HG03439 (cell line): ENCODE measurements around the gene GPR153.
"Not testable (repeated sequence)": the region's sequence is repeated elsewhere in the genome, so short reads cannot be mapped to it uniquely, and the experiment has no call there.

Experiments
- ATAC-seq: cut with Tn5 transposase; IDR thresholded peaks from one replicate; pipeline ENCODE4 v1.9.1; 2021; ENCODE audit warnings: mild to moderate bottlenecking, moderate library complexity; ENCODE audit not compliant: unreplicated experiment

Gene GPR153

DNA sequence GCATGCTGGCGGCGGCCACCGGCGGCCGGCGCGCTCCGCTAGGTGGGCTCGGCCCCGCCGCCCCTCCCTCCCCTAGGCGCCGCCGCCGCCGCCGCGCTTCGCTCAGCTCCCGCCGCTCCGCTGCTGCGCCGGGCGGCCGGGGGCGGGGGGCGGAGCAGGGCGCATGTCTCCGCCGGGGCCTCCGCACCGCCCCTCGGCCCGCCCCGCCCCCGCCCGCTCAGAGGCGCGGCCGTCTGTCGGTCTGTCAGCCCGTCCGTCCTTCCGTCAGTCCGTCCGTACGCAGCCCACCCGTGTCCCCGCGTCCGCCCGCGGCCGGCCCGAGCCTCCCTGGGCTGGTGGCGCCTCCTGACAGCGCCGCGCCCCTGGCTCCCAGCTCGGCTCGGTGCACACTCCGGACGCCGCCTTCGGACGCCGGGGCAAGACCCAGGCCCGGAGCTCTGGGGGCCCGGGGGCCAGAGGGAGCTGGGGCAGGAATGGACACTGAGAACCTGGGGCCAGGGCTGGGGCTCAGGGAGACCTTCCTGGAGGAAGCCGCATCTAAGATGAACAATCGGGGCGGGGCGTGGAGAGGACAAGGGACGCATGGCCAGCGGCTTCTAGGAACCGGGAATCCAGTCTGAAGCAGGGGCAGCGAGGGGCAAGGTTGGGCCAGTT is at the start of gene GPR153:
Gene GPR153 (minus strand): TSS at position 138 of the 654 bp plus-strand sequence. CDS start 6,193 bp downstream, outside the sequence.
- ATAC-seq, result no peak

- ATAC-seq, result no peak
These were observed 49.4 kb upstream of the GPR153 start for GRCh38 chr1:6310116-6310848.

- ATAC-seq, result no peak
These were observed 48.7 kb upstream of the GPR153 start for GRCh38 chr1:6309564-6309963.

GRCh38 chr1:6308449-6308848 is 47.6 kb upstream of the GPR153 start:
- ATAC-seq, result no peak

DNA sequence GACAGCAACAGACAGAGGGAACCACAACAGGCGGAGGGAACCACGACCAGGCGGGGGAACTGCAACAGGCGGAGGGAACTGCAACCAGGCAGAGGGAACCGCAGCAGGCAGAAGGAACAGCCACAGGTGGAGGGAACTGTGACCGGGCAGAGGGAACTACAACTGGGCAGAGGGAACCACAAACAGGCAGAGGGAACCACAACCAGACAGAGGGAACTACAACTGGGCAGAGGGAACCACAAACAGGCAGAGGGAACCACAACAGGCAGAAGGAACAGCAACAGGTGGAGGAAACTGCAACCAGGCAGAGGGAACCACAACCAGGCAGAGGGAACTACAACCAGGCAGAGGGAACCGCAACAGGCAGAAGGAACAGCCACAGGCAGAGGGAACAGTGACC is 46.8 kb upstream of the GPR153 start:
- ATAC-seq, result not testable (repeated sequence)

- ATAC-seq, result no peak
These were observed 46.2 kb upstream of the GPR153 start for GRCh38 chr1:6307099-6307498.

DNA sequence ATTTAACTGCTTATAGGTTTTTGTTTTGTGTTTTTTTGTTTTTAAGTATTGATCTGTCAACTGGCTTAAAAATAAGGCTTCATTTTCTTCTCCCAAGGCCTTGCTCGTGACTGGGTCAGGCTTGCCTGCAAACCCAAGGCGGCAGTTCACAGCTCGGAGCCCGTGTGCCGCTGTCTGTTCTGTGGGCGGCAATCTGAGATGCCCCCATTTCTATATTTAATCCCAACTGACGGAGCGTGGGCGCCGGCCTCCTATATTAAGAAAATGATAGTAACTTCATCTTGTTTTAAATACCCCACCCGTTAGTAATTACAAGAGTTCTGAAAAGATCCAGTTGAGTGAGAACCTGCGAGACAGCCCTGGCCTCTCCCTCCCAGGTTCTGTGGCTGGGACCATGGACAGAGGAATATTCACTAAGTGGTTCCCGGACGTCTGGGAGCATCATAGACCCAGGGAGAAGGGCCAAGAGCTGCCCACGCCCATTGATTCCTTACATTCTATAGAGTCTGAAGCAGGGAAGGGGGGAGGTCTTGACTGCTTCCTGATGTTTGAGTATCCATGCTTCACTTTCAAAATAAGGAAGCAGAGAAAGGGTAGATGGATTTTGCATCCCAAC is 42.6 kb upstream of the GPR153 start:
- ATAC-seq, result no peak

DNA sequence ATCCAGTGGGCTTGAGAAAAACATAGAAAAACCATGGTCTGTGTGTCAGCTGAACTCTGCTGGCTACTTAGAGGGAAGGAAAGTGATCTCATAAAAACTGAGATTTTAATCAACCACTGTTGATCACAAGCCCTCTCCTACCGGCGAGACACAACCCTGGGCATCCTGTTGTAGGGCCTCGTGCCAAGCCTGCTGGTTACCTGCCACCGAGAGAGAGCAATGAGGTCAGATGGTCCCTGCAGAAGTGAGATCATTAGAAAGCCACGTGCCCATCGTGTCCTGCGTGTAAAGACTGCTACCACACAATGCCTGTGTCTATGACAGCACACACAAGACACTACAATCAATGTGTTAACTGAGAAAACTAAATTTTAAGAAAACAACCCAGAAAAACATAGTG is 41.7 kb upstream of the GPR153 start:
- no peak for ATAC-seq

DNA sequence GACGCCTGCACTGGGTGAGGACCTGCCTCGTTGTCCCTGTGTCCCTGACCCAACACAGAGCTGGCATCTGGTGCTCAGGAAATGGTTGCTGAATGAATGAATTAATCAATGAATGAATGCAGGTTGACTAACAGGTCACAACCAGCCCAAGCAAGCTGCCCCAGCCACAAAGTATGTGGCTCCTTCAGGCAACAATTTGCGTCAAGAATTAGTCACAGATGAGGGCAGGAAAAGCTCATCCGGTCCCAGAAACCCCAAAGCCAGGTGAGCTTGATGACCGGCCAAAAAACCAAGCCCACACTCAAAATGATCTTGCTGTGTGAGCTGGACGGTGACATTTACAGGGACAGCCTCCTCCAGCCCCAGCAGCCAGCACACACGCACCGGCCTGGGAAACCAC is 40.6 kb upstream of the GPR153 start:
- no peak for ATAC-seq

DNA sequence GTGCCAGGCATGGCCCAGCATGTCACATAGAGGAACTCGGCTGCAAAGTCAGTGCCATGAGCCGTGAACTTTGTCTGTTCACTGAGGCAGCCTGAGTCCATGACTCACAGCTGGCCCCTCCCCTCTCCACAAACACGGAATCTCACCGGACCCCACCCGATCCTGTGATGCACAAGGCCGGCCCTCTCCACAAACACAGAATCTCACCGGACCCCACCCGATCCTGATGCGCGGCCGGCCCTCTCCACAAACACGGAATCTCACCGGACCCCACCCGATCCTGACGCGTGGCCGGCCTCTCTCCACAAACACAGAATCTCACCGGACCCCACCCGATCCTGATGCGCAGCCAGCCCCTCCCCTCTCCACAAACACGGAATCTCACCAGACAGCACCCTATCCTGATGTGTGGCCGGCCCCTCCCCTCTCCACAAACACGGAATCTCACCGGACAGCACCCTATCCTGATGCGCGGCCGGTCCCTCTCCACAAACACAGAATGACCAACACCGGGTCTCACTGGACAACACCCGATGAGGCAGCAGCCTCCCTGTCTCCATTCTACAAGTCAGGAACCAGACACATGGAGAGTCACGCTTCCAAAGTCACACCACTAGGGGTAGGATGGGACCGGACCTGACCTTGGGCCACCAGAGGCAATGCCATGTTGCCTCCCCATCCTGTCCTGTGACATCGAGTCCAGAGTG is 39.6 kb upstream of the GPR153 start:
- no peak for ATAC-seq

DNA sequence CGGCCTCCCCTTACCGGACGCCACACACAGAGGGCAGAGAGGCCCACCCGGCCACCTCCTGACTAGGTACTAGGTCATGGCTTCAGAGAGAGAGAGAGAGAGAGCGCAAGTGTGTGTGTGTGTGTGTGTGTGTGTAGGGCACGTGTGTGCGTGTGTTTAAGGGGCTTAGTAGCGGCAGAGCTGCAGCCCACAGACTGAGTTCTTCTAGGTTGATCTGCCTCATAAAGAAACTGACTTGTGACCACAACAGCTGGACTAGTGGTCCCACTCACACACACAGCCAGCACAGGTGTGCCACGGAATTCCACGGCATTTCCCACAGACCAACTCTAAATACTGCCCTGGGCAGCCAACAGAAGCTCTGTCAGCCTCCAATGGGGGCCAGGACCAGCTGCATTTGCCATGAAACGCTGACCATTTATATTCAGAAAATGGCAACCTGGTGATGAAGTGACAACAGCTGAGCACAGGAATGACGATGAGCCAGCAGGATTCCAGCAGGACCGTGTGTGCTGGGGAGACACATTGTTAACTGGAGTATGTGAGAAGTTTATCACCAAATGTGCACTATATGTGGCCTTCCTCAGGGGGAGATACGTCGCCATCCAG is 38.8 kb upstream of the GPR153 start:
- no peak for ATAC-seq

- no peak for ATAC-seq
These were observed 38.1 kb upstream of the GPR153 start for GRCh38 chr1:6298940-6299465.

DNA sequence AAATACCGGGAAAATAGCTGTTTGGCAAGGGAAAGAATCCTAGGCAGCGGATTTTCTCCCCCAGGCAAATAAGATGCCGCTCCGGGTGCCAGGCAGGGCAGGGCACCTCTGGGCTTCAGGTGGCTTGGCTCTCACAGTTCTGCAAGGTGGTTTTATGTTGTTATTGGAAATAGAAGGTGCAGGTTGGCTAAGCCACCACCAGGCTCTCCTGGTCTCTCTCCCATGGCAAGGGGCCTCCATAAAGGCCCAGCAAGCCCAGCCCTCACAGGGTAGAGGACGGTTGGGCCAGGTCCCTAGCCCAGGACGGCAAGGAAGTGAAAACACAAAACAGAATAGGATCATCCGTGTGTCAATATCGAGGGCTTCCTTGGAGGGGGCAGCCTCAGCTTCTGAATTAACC is 37.6 kb upstream of the GPR153 start:
- ATAC-seq, result no peak

- ATAC-seq, result no peak
These were observed 35.0 kb upstream of the GPR153 start for GRCh38 chr1:6295910-6296309.

DNA sequence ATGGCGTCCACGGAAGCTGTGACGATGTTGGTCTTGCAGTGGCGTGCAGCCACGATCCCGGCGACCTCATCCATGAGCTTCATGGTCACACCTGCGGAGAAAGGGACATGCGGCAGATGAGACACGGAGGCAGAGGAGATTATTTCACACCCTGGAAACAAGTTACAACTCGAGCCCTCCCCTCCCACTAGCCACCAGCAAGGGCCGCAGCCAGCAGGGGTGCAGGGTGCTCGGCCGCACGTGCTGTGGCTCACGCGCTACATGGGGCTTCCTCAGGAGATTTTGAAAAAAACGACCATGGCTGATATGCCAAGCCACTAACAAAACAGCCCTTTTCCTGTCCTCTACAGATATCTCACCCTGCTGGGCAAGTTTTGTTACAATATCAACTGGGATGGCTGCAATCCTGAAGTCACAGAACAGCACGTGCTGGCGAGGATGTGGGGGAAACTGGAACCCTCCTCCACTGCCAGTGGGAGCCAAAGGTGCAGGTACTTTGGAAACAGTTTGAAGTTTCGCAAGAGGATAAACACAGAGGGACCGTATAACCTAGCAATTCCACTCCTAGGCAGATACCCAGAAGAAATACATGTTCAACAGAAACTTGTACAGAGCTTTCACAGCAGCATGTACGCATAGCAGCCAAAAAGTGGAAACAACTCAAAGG is 34.1 kb upstream of the GPR153 start:
- no peak for ATAC-seq

- ATAC-seq, result no peak
These were observed 33.4 kb upstream of the GPR153 start for GRCh38 chr1:6294080-6294889.

DNA sequence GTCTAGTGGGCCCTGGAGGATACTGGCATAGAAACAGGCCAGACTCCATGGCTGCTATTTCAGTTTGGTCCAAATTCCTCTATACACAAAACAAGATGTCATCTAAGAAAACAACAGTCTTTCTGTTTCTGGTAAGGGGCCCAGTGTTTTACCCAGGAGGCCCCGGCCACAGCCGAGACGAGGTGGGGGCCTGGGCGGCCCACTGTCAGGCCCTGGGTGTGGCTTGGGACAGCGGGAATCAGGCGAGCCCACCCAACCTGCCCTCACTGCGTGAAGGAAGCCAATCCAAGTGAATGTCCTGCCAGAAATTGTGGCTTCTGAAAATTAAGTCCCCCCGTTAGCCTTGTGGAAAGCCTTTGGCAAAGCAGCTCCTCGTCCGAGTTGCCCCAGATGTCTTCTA is 31.2 kb upstream of the GPR153 start:
- ATAC-seq, result no peak

GRCh38 chr1:6288665-6289064 is 27.8 kb upstream of the GPR153 start:
- no peak for ATAC-seq

DNA sequence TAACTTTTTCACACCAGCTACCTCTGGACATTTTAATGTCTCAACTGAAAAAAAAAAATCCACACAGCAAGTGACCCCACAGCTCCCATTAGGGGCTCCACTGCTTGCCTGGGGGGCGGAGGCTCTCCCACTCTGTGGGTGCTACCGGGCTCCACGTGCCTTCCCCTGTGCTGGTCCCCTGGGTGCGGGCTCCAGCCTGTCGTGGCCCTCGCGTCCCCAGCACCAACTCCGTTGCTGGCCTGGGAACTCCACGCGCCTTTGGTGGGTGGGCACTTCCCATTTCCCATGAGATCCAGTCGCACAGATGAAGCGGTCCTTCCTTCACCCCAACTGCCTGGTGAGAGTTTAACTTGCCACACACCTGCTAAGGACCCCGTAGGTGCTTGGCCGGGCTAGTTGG is 27.1 kb upstream of the GPR153 start:
- no peak for ATAC-seq
